Endothelial cell of hepatic sinusoid (primary cell): ENCODE data around the gene SLC35F3.
"Not testable (repeated sequence)": the region's sequence is repeated elsewhere in the genome, so short reads cannot be mapped to it uniquely, and the experiment has no call there.

Source experiments
- in situ Hi-C: cut with HindIII; loops from 2 replicates; pipeline ENCODE4 v1.10.0; 2017; ENCODE audit warnings: low sequenced_read_pairs

The SLC35F3 gene

DNA sequence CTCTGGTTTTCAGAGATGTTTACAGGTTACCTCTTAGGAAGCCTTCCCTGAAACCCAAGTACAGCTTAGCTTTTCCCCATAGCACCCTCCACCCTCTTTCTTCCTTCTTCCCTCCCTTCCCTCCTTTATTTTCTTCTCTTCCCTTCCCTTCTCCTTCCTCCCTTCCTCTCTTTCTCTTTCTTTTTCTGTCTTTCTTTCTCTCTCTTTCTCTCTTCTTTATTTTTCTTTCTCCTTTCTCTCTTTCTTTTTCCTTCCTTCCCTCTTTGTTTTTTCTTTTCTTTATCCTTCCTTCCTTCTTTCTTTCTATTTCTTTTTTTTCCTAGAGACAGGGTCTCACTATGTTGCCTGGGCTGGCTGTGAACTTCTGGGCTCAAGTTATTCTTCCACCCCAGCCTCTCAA lies 231.6 kb downstream of the SLC35F3 start:
- in situ Hi-C loops: no loop called here

- in situ Hi-C loops: no loop called here
These were observed 235.5 kb downstream of the SLC35F3 start for GRCh38 chr1:234139966-234140365.

DNA sequence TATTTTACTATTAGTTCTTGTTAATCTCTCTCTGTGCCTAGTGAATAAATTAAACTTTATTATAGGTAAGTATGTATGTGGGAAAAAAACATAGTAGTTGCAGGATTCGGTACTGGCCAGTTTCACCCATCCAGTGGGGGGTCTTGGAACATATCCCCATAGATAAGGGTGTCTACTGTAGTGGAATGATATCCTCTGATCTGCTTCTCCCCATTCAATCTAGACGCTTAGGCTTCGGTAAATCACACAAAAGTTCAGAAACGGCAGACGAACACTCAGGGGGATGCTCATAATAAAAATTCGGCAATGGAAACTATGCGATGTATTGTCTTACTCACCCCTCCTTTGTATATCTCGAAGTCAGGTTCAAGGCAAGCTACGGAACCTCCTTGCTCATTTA lies 235.9 kb downstream of the SLC35F3 start:
- in situ Hi-C loops: no loop called here

DNA sequence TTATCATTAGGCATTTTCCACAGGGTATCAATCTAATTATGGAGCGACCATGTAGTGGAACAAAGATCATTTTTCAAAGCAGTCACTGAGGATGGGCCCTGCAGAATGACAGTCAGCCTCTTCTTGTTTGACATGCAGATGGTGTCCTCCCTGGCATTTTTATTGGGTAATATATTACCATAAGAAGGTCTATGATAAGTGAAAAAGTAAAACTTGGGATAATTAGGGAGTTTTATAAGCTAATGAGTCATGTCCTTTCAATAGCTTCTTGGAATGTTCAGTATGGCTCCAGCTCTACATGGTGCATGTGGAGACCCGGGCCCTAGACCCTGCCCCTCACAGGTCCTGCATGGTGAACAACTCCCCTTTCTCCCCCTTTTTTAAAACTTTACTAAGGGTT lies 236.5 kb downstream of the SLC35F3 start:
- in situ Hi-C loops: no loop called here

DNA sequence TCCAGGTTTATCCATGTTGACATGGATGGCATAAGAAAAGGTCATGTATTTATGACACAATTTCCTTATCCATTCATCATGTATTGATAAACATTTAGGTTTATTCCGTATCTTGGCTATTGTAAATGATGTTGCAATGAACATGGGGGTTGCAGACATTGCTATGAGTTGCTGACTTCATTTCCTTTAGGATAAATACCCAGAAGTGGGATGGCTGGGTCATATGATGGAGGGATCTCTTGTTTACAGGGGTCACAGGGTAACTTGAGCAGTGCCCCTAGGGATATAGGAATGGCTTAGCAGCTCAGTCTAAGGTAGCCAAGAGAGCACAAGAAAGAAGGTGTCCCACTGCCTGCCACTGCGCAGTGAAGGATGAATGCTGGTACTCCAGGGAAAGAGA lies 239.2 kb downstream of the SLC35F3 start:
- in situ Hi-C loops: no loop called here

DNA sequence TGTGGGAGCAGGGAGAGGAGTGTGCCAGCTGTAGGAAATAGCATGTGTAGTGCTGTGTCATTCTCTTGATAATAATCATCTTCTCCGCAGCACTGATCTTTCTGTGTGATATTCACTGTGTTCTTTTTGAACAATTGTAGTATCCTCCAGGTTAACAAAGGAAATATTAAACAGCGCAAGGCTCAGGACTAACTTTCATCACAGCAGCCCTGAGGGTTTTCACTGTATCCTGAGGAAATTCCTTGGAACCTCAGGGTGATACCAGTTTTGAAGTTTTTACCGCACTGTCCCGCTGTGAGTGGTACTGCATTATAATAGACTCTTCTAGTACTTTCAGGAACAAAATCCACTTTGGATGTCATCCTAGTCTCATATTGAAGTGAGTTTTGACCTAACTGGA lies 240.4 kb downstream of the SLC35F3 start:
- in situ Hi-C loops: no loop called here

GRCh38 chr1:234148350-234148749 lies 243.9 kb downstream of the SLC35F3 start:
- in situ Hi-C loops: no loop called here

GRCh38 chr1:234148816-234149215 lies 244.3 kb downstream of the SLC35F3 start:
- in situ Hi-C loops: no loop called here

GRCh38 chr1:234149217-234149616 lies 244.7 kb downstream of the SLC35F3 start:
- in situ Hi-C loops: no loop called here

DNA sequence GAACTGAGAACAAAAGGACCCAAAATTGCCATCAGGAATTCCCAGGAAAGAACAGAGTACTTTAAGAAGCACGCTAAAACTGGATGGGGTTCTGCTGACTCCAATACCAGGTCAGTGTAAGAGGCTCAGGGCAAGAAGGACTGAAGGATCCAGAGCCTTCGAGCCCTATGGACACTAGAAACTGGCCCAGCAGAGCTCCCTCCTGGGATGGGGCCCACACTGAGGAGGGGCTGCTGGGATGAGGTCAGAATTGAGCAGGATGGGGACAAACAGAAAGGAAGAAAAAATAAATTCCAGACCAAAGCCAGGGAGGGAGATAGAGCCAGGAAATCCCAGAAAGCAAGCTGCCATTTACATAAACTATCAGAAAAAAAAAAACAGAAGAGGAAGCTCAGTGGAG lies 246.4 kb downstream of the SLC35F3 start:
- in situ Hi-C loops: no loop called here

- in situ Hi-C loops: not testable (repeated sequence)
These were observed 247.9 kb downstream of the SLC35F3 start for GRCh38 chr1:234152344-234152743.

DNA sequence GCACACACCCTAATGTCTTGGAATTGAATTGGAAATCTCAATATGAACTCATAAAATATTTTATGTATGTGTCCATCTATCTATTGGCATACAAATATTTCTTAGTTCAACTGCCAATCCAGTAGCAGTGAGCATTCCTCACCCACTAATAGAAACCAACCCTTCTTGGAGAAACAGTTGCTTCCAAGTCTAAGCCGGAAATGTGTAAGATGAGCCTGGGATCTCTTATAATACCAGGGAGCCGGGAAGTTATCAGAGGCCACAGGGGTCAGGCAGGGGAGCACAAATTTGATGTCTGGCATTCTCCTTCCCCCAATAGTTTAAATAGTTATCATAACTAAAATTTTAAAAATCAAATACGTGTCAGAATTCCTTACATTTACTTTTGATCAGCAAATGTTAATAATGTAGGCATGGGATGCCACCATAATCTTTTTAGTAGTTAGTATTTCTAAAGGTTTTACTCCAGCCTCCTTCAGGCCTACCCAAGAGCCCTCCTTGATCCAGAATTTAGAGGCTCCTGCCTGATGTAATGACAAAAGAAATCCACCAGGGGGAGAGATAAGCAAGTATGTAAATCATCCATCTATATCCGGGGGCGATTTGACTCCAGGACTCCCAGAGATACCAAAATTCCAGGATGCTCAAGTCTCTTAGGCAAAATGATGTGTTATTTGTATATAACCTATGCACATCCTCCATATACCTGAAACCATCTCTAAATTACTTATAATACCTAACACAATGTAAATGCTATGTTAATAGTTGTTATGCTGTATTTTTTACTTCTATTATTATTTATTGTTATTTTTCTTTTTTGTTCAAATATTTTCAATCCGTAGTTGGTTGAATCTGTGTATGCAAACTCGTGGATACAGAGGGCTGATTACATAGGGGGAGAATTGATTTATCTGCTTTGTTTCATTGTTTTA lies 250.1 kb downstream of the SLC35F3 start:
- in situ Hi-C loops: no loop called here

DNA sequence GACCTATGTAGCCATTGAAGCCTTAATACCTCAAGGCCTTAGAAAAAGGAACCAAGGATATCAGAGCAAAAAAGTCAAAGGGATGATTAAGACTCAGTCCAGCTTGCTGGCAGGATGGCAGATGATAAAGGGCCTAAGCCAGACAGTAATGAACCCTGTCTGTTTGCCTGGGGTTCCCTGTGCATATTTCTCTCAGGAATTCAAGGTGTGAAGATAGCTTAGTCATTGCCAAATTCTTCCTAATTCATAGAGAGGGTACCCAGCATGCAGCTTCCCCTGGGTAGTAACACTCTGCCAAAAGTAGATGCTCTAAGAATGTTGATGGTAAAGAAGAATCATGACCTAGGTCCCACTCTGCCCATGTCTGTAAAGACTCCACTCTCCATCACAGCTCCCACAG lies 258.2 kb downstream of the SLC35F3 start:
- in situ Hi-C loops: no loop called here

DNA sequence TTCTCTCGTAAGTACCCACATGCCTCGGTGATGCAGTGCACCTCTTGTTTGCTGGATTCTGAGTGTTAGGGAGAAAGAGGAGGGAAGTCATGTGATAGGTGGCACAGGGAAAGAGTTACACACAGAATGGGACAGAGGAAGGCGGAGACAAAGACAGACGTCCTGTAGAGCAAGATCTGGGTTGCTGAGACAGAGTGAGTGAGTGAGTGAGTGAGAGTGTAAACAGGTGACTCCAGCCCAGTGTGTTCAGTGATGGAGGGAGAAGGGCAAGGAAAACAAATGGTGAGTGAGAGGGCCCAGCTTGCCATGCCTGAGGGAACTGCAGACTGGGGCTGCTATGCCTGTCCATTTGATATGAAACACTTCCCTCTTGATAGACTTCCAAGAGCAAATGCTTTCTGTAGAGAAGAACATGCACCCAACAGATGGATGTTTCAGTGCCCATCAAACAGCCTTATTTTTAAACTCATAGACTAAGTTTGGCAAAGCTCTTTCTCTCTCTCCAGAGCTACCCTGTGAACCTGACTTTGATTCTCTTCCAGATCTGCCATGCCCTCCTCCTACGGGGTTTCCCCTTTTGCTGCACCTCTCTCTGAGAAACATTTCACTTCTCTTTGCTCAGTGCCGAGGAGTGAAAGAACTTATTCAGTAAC lies 258.9 kb downstream of the SLC35F3 start:
- in situ Hi-C loops: no loop called here

- in situ Hi-C loops: no loop called here
These were observed 259.7 kb downstream of the SLC35F3 start for GRCh38 chr1:234164098-234164709.

DNA sequence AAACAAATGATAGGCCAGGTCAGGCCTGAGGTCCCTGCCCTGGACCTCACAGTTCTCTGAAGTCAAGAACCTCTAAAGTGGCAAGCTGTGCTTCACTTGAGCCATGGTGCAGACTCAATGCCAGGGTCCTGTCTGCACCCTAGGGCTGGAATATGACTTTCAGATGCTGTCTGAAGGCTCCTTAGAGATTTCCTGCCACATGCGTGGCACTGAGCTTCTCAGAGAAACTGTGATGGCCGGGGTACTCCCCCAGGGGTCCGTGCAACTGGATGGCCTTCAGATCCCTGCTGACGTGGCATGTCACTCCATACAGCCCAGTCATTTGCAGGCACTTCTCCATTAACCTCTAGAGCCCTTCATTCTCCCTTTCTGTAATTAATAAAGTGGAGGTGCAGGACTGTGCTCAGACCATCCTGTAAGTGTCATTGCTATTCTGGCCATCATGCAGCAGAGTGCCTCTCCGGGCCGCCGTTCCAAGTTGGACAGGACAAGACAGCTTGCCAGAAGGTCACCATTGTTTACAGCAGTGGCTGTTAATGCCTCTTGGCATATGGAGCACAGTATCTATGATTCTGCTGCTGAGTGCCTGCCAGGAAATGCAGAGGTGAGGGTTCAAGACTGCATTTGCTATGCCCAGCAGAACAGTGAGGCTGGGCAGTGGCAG lies 263.7 kb downstream of the SLC35F3 start:
- in situ Hi-C loops: no loop called here

GRCh38 chr1:234169161-234169849 lies 264.8 kb downstream of the SLC35F3 start:
- in situ Hi-C loops: no loop called here

DNA sequence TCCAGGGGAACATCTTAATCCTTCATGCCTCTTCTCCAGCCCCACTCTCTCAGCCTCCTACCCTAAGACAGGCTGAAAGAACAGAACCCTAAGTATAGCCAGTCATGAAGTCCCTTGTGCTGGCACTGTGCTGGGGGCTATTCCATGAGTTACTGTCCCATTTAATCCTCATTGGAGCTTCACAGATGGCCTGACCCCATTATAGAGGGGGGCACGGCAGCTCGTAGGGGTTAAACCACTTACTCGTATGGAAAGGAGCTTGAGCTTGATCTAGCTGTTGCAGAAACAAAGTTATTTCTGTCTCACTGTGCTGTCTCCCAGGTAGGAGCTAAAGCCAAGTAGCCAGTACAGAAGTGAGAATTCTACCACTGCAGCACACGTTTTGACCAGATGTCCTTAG lies 265.6 kb downstream of the SLC35F3 start:
- in situ Hi-C loops: no loop called here

GRCh38 chr1:234170622-234171021 lies 266.1 kb downstream of the SLC35F3 start:
- in situ Hi-C loops: no loop called here

GRCh38 chr1:234173968-234174367 lies 269.5 kb downstream of the SLC35F3 start:
- in situ Hi-C loops: no loop called here

GRCh38 chr1:234175363-234175762 lies 270.9 kb downstream of the SLC35F3 start:
- in situ Hi-C loops: no loop called here
